ENCODE results near the gene SOX18. TPM values are rescaled to one million over a fixed set of nuclear protein-coding genes. Genes with fewer than 3 reads are reported as not detected.
"Not testable (repeated sequence)": the region's sequence is repeated elsewhere in the genome, so short reads cannot be mapped to it uniquely, and the experiment has no call there.

The SOX18 gene
- total and polyA plus RNA-seq, 2 donors = 0.66 to 17.2 TPM

DNA sequence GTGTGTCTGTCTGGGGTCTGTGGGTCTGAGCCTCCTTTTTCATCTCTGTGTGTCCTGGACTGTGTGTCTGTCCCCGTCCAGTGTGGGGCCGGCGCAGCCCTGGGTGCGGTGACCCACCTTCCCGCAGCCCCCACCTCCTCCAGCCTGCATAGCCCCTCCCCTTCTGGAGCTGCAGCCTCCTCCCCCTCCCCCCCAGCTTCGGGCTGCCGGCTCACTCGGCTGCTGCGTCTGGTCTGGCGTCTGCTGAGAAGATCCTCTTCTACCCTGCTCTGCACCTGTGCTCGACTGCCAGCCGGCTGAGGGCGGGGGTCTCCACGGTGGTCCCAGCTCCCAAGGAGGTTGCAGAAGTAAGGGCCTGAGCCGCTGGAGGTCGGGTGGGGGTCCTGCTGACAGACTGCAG is 42.3 kb upstream of the SOX18 start:
- 69% methylated on average over 16 of the region's 16 CpGs for WGBS

DNA sequence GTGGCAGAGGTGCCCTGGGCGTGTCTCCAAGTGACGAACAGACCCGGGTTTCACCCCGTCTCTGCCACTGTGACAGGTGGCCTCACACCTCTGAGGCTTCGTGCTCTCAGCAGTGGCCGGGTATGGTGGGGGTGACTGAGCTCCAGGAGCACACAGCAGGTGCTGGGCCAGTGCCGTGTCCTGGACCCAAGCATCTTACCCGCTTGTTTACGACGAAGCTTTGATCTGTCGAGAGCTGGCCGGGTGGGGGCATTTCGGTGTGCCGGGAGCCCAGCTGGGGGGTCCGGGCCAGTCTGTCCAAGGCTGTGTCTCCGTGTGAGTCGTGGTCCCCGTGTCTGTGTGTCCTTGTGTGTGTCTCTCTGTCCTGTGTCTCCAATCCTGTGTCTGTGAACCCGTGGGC is 41.9 kb upstream of the SOX18 start:
- DNase-seq (ENCODE audit: low read depth in 6 of 9, low spot score in 9 of 9) = no peak
- Histone ChIP-seq H3K36me3 (ENCODE audit: control insufficient read depth in 2 of 2, insufficient read depth in 2 of 2, low read length in 1 of 2) (no peaks in the 10 kb centered on the region), H3K9me3 (ENCODE audit: control insufficient read depth in 2 of 2, insufficient read depth in 1 of 2, low read length in 1 of 2) (peaks cover 3 to 14% of the 10 kb centered on the region in 2 donors)

More for the DNA sequence above, 42.3 kb upstream of the SOX18 start:
- no peak overlapping the region for H3K4me3 ChIP-seq (ENCODE audit: low read length in 2 of 2)
- peaks cover 0 to 6% of the 10 kb centered on the region in 2 donors for H3K4me1 ChIP-seq (ENCODE audit: control insufficient read depth in 2 of 2, insufficient read depth in 2 of 2, low read length in 2 of 2)
- H3K27ac ChIP-seq (ENCODE audit: low read depth in 1 of 2, low read length in 1 of 2) = no peak overlapping the region
- DNase-seq (ENCODE audit: low read depth in 6 of 9, low spot score in 9 of 9) = peak in 1 of 9 donors; percentile 39
- H3K36me3 ChIP-seq (ENCODE audit: control insufficient read depth in 2 of 2, insufficient read depth in 2 of 2, low read length in 1 of 2) = no peaks in the 10 kb centered on the region
- peaks cover under 1 to 11% of the 10 kb centered on the region in 2 donors for H3K9me3 ChIP-seq (ENCODE audit: control insufficient read depth in 2 of 2, insufficient read depth in 1 of 2, low read length in 1 of 2)
- peaks cover 0 to 21% of the 10 kb centered on the region in 2 donors for H3K27me3 ChIP-seq (ENCODE audit: control insufficient read depth in 2 of 2, insufficient read depth in 1 of 2, low read length in 1 of 2)

DNA sequence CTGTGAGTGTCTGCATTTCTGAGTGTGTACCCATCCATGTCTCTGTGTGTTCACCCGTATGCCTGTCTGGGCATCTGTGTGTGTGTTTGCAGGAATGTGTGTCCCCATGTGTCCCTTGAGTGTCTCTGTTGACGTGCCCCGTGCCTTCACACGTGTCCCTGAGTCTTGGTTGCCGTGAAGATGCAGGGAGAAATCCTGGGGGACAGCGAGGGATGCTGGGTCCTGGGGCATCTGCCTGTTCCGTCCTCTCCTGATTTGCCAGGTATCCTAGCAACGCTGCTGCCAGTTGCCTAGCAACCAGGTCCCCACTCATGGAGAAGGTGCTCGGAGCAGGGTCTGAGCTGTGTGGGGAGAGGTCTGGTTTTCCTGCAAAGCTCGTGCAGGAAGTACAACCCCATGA is 40.7 kb upstream of the SOX18 start:
- Histone ChIP-seq H3K4me1 (ENCODE audit: control insufficient read depth in 2 of 2, insufficient read depth in 2 of 2, low read length in 2 of 2) (peaks cover 0 to 6% of the 10 kb centered on the region in 2 donors), H3K4me3 (ENCODE audit: low read length in 2 of 2) (no peak overlapping the region), H3K27me3 (ENCODE audit: control insufficient read depth in 2 of 2, insufficient read depth in 1 of 2, low read length in 1 of 2) (peaks cover 6 to 37% of the 10 kb centered on the region in 2 donors), H3K27ac (ENCODE audit: low read depth in 1 of 2, low read length in 1 of 2) (no peak overlapping the region), H3K9me3 (ENCODE audit: control insufficient read depth in 2 of 2, insufficient read depth in 1 of 2, low read length in 1 of 2) (peaks cover 3 to 17% of the 10 kb centered on the region in 2 donors), H3K36me3 (ENCODE audit: control insufficient read depth in 2 of 2, insufficient read depth in 2 of 2, low read length in 1 of 2) (no peaks in the 10 kb centered on the region)
- 94% methylated on average over 10 of the region's 10 CpGs for WGBS
- no peak for DNase-seq (ENCODE audit: low read depth in 6 of 9, low spot score in 9 of 9)

More for the DNA sequence above, 41.9 kb upstream of the SOX18 start:
- peaks cover 0 to 6% of the 10 kb centered on the region in 2 donors for H3K4me1 ChIP-seq (ENCODE audit: control insufficient read depth in 2 of 2, insufficient read depth in 2 of 2, low read length in 2 of 2)
- H3K27me3 ChIP-seq (ENCODE audit: control insufficient read depth in 2 of 2, insufficient read depth in 1 of 2, low read length in 1 of 2) = peaks cover 0 to 25% of the 10 kb centered on the region in 2 donors
- no peak overlapping the region for H3K4me3 ChIP-seq (ENCODE audit: low read length in 2 of 2)
- H3K27ac ChIP-seq (ENCODE audit: low read depth in 1 of 2, low read length in 1 of 2) = no peak overlapping the region
- 95% methylated on average over 19 of the region's 19 CpGs for WGBS

DNA sequence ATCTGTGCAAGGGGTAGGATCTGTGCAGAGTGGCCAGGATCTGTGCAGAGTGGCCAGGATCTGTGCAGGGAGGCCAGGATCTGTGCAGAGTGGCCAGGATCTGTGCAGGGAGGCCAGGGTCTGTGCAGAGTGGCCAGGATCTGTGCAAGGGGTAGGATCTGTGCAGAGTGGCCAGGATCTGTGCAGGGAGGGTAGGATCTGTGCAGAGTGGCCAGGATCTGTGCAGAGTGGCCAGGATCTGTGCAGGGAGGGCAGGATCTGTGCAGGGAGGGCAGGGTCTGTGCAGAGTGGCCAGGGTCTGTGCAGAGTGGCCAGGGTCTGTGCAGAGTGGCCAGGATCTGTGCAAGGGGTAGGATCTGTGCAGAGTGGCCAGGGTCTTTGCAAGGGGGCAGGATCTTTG is 39.1 kb upstream of the SOX18 start:
- peaks cover 3 to 17% of the 10 kb centered on the region in 2 donors for H3K9me3 ChIP-seq (ENCODE audit: control insufficient read depth in 2 of 2, insufficient read depth in 1 of 2, low read length in 1 of 2)
- not testable (repeated sequence) for H3K4me3 ChIP-seq (ENCODE audit: low read length in 2 of 2); H3K36me3 ChIP-seq (ENCODE audit: control insufficient read depth in 2 of 2, insufficient read depth in 2 of 2, low read length in 1 of 2); DNase-seq (ENCODE audit: low read depth in 6 of 9, low spot score in 9 of 9); H3K27ac ChIP-seq (ENCODE audit: low read depth in 1 of 2, low read length in 1 of 2)
- H3K4me1 ChIP-seq (ENCODE audit: control insufficient read depth in 2 of 2, insufficient read depth in 2 of 2, low read length in 2 of 2) = peaks cover 8 to 14% of the 10 kb centered on the region in 2 donors
- peaks cover 22 to 53% of the 10 kb centered on the region in 2 donors for H3K27me3 ChIP-seq (ENCODE audit: control insufficient read depth in 2 of 2, insufficient read depth in 1 of 2, low read length in 1 of 2)

DNA sequence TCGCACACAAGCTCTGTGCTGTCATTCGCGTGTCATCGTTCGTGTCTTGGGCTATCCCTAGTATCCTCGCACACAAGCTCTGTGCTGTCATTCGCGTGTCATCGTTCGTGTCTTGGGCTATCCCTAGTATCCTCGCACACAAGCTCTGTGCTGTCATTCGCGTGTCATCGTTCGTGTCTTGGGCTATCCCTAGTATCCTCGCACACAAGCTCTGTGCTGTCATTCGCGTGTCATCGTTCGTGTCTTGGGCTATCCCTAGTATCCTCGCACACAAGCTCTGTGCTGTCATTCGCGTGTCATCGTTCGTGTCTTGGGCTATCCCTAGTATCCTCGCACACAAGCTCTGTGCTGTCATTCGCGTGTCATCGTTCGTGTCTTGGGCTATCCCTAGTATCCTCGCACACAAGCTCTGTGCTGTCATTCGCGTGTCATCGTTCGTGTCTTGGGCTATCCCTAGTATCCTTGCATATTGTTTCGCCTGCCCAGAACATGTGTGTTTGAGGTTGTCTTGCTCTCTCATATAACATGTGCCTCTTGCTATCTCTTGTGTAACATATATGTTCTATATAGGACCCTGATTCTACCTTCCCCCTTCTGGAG is 37.9 kb upstream of the SOX18 start:
- peaks cover 31 to 61% of the 10 kb centered on the region in 2 donors for H3K27me3 ChIP-seq (ENCODE audit: control insufficient read depth in 2 of 2, insufficient read depth in 1 of 2, low read length in 1 of 2)
- H3K9me3 ChIP-seq (ENCODE audit: control insufficient read depth in 2 of 2, insufficient read depth in 1 of 2, low read length in 1 of 2) = peaks cover 3 to 22% of the 10 kb centered on the region in 2 donors
- H3K27ac ChIP-seq (ENCODE audit: low read depth in 1 of 2, low read length in 1 of 2); H3K4me3 ChIP-seq (ENCODE audit: low read length in 2 of 2); DNase-seq (ENCODE audit: low read depth in 6 of 9, low spot score in 9 of 9); H3K36me3 ChIP-seq (ENCODE audit: control insufficient read depth in 2 of 2, insufficient read depth in 2 of 2, low read length in 1 of 2): not testable (repeated sequence)
- H3K4me1 ChIP-seq (ENCODE audit: control insufficient read depth in 2 of 2, insufficient read depth in 2 of 2, low read length in 2 of 2) = peaks cover 14 to 24% of the 10 kb centered on the region in 2 donors
- WGBS = over 99% methylated on average over 6 of the region's 36 CpGs

DNA sequence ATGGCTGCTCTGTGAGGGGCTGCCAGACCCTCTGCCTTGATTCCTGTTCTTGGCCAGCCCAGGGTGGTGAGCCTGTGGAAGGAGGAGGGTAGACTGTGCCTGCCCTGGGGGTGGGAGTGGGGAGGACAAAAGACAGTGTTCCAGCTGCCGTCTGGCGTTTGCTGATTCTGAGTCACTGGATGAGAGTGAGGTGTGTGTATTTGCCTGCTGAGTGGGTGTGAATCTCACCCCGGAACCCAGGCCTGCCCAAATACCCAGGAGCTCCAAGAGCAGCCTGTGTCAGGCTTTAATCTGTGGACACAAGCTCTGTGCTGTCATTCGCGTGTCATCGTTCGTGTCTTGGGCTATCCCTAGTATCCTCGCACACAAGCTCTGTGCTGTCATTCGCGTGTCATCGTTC is 37.4 kb upstream of the SOX18 start:
- Histone ChIP-seq H3K4me3 (ENCODE audit: low read length in 2 of 2) (no peak overlapping the region), H3K9me3 (ENCODE audit: control insufficient read depth in 2 of 2, insufficient read depth in 1 of 2, low read length in 1 of 2) (peaks cover 3 to 22% of the 10 kb centered on the region in 2 donors), H3K27ac (ENCODE audit: low read depth in 1 of 2, low read length in 1 of 2) (no peak overlapping the region), H3K36me3 (ENCODE audit: control insufficient read depth in 2 of 2, insufficient read depth in 2 of 2, low read length in 1 of 2) (no peaks in the 10 kb centered on the region), H3K27me3 (ENCODE audit: control insufficient read depth in 2 of 2, insufficient read depth in 1 of 2, low read length in 1 of 2) (peaks cover 31 to 64% of the 10 kb centered on the region in 2 donors), H3K4me1 (ENCODE audit: control insufficient read depth in 2 of 2, insufficient read depth in 2 of 2, low read length in 2 of 2) (peaks cover 16 to 24% of the 10 kb centered on the region in 2 donors)
- DNase-seq (ENCODE audit: low read depth in 6 of 9, low spot score in 9 of 9) = no peak
- WGBS = 97% methylated on average over 10 of the region's 11 CpGs

DNA sequence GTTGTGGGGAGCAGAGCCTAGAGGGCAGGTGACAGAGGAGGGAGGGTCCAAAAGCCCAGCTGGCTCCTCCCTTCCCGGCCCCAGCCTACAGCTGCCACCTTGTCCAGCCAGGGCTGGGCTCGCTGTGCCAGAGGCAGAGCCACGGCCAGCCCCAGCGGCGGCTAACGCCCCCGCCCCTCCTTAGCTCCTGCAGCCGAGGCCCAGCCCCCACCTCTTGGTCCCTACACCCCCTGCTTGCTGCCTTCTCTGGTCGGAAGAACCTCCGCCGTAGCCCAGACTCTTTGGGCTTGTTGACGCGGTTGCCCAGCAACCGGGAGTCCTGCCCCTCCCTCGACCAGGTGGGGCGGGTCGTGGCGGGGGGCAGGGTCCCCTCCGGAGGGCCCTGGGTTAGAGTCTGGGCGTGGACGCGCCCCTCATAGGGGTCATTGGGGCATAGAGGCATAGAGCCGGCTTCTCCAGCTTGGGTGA is 35.3 kb upstream of the SOX18 start:
- Histone ChIP-seq H3K27ac (ENCODE audit: low read depth in 1 of 2, low read length in 1 of 2) (no peak overlapping the region), H3K27me3 (ENCODE audit: control insufficient read depth in 2 of 2, insufficient read depth in 1 of 2, low read length in 1 of 2) (peaks cover 36 to 83% of the 10 kb centered on the region in 2 donors), H3K4me1 (ENCODE audit: control insufficient read depth in 2 of 2, insufficient read depth in 2 of 2, low read length in 2 of 2) (peaks cover 16 to 40% of the 10 kb centered on the region in 2 donors), H3K4me3 (ENCODE audit: low read length in 2 of 2) (no peak overlapping the region), H3K9me3 (ENCODE audit: control insufficient read depth in 2 of 2, insufficient read depth in 1 of 2, low read length in 1 of 2) (peaks cover 3 to 22% of the 10 kb centered on the region in 2 donors), H3K36me3 (ENCODE audit: control insufficient read depth in 2 of 2, insufficient read depth in 2 of 2, low read length in 1 of 2) (no peaks in the 10 kb centered on the region)
- DNase-seq (ENCODE audit: low read depth in 6 of 9, low spot score in 9 of 9) = no peak
- WGBS = 28% methylated on average over 23 of the region's 23 CpGs

DNA sequence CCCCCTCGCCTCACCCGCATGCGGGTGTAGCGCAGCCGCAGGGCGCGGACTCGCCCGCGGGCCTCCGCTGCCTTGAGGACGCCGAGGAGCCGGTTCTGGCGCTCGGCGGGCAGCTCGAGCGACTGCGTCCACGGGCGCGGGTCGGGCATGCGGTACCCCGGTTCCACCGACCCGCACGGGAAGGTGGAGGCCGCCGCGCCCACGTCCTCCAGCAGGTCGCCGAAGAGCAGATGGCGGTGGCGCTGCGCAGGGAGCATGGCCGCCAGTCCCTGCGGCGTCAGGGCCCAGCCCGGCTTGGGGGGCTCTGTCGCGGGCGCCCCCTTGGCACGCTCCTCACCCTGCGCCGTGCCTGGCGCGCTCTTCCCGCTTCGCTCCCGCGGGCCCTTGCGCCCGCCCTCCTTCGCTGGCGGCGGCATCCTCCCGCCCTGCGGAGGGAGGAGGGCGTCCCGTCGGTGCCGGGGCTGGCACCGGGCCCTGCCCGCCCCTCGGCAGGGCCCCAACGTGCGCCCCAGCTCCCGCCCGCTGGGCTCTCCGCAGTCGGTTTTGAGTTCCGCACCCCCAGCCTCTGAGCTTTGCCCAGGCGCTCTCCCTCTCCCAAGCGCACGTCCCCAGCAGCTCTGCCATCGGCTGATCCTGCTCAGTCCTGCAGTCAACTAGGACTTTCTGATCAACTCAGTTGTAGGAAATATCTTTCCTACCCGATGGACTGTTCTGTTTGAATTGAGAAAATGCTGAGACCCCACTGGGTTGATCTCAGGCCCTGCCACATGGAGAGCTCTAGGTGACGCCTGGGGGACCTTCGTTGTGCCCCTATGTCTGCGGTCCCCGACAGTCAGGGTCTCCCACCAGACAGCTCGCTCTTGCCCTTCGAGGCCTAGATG is 34.6 kb upstream of the SOX18 start, which contains the start of gene LKAAEAR1:
Gene LKAAEAR1, minus strand, starts transcription at position 595 of the 881 bp plus-strand sequence. Its CDS starts 179 bp downstream, at position 416.
- DNase-seq (ENCODE audit: low read depth in 6 of 9, low spot score in 9 of 9) = no peak
- Histone ChIP-seq H3K27me3 (ENCODE audit: control insufficient read depth in 2 of 2, insufficient read depth in 1 of 2, low read length in 1 of 2) (peaks cover 36 to 85% of the 10 kb centered on the region in 2 donors), H3K4me3 (ENCODE audit: low read length in 2 of 2) (peak within 1 kb of the TSS; percentile 13 to 60), H3K9me3 (ENCODE audit: control insufficient read depth in 2 of 2, insufficient read depth in 1 of 2, low read length in 1 of 2) (peaks cover 3 to 22% of the 10 kb centered on the region in 2 donors), H3K4me1 (ENCODE audit: control insufficient read depth in 2 of 2, insufficient read depth in 2 of 2, low read length in 2 of 2) (peaks cover 18 to 43% of the 10 kb centered on the region in 2 donors), H3K36me3 (ENCODE audit: control insufficient read depth in 2 of 2, insufficient read depth in 2 of 2, low read length in 1 of 2) (no peaks in the 10 kb centered on the region), H3K27ac (ENCODE audit: low read depth in 1 of 2, low read length in 1 of 2) (no peak within 1 kb of the TSS)
- WGBS = 2% methylated on average over 86 of the region's 86 CpGs

DNA sequence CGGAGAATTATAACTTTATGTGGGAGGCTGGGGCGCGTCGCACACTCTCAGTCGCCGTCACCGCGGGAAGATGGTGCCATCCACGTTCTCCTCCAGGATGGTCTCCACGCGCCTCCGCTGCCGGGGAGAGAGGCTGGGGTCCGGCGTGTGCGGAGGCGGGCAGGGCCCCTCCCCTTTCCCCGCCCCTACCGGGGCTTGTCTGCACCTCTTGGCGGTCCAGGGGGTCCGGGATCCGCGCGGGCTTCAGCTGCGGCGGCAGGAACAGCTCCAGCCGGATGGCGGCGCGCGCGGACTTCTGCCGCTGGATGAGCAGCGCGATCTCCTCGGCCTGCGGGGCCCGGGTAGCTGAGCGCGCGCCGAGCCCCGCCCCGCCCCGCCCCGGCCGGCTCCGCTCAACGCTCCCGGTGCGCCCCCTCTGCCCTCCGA is 34.0 kb upstream of the SOX18 start:
- WGBS = under 1% methylated on average over 52 of the region's 52 CpGs
- Histone ChIP-seq H3K27ac (ENCODE audit: low read depth in 1 of 2, low read length in 1 of 2) (no peak overlapping the region), H3K27me3 (ENCODE audit: control insufficient read depth in 2 of 2, insufficient read depth in 1 of 2, low read length in 1 of 2) (peaks cover 36 to 85% of the 10 kb centered on the region in 2 donors), H3K4me3 (ENCODE audit: low read length in 2 of 2) (peak overlapping the region; percentile 13 to 60), H3K36me3 (ENCODE audit: control insufficient read depth in 2 of 2, insufficient read depth in 2 of 2, low read length in 1 of 2) (no peaks in the 10 kb centered on the region), H3K4me1 (ENCODE audit: control insufficient read depth in 2 of 2, insufficient read depth in 2 of 2, low read length in 2 of 2) (peaks cover 24 to 50% of the 10 kb centered on the region in 2 donors), H3K9me3 (ENCODE audit: control insufficient read depth in 2 of 2, insufficient read depth in 1 of 2, low read length in 1 of 2) (peaks cover 3 to 22% of the 10 kb centered on the region in 2 donors)
- DNase-seq (ENCODE audit: low read depth in 6 of 9, low spot score in 9 of 9) = peak in 3 of 9 donors; percentile 66 to 80 (median 68)
